ENCODE data around the gene HAL.

- TF ChIP-seq POLR2A (IDR thresholded peaks at IDR 0.05; ENCODE audit: low read length), result no peak
- TF ChIP-seq GATA1 (IDR thresholded peaks at IDR 0.05; ENCODE audit: low read depth, low read length), result no peak
Measured at GRCh38 chr12:95993907-95994306, 2.2 kb downstream of the HAL start.

Measured in erythroblast (primary cell).